Activated CD8-positive, alpha-beta T cell treated with anti-CD3 and anti-CD28 coated beads for 36 hours (primary cell): Measurements from ENCODE around the gene SCFD2. TPM values are rescaled to one million over a fixed set of nuclear protein-coding genes. Genes with fewer than 3 reads are reported as not detected.

ENCODE experiments used
- ATAC-seq: fragments of 200-7000 bp; cut with Tn5 transposase; one replicate; pipeline ENCODE4 v1.10.0; 2021; ENCODE audit warnings: mild to moderate bottlenecking, moderate library complexity
- CTCF ChIA-PET: fragments of 350-600 bp; sonication (Branson Sonifier 250); formaldehyde crosslinking; loops from one replicate; lab custom pipeline; 2021; ENCODE audit warnings: antibody characterized with exemption; lab: Charles Lee
- POLR2A ChIA-PET: fragments of 350-600 bp; sonication (Branson Sonifier 250); formaldehyde crosslinking; loops from one replicate; lab custom pipeline; 2021; ENCODE audit warnings: antibody characterized with exemption; lab: Charles Lee
- DNase-seq: peaks from one replicate; pipeline ENCODE4 v3.0.0-alpha.2; 2020
- H3K27ac Mint-ChIP-seq: one replicate; pipeline ENCODE4 v1.8.0; 2021; ENCODE audit warnings: mild to moderate bottlenecking, mixed read lengths
- H3K27me3 Mint-ChIP-seq: one replicate; pipeline ENCODE4 v1.8.0; 2021; ENCODE audit warnings: mixed read lengths
- H3K36me3 Mint-ChIP-seq: one replicate; pipeline ENCODE4 v1.8.0; 2021; ENCODE audit warnings: low read depth, mixed read lengths
- H3K4me1 Mint-ChIP-seq: one replicate; pipeline ENCODE4 v1.8.0; 2021; ENCODE audit warnings: low read depth, mixed read lengths
- H3K4me3 Mint-ChIP-seq: one replicate; pipeline ENCODE4 v1.8.0; 2021; ENCODE audit warnings: mild to moderate bottlenecking, moderate library complexity, mixed read lengths
- H3K9me3 Mint-ChIP-seq: one replicate; pipeline ENCODE4 v1.8.0; 2021; ENCODE audit warnings: mixed read lengths
- intact Hi-C: fragments of 100-400 bp; cut with micrococcal nuclease; formaldehyde crosslinking; loops from one replicate; pipeline ENCODE4 v1.10.0; 2022
- total RNA-seq, 2 experiments: library from RNA; stranded (reverse); gene quantifications; one replicate each; pipeline ENCODE4 v1.2.3, GENCODE V29; 2021
- TF ChIP-seq, protein P1 (sequence below): fragments of 200-600 bp; IDR thresholded peaks from one replicate; pipeline ENCODE4 v1.8.0; 2022; ENCODE audit warnings: antibody characterized with exemption, mild to moderate bottlenecking

Gene SCFD2
- total RNA-seq, 2 experiments from 2014 or later: 21.4 to 22.1 TPM

DNA sequence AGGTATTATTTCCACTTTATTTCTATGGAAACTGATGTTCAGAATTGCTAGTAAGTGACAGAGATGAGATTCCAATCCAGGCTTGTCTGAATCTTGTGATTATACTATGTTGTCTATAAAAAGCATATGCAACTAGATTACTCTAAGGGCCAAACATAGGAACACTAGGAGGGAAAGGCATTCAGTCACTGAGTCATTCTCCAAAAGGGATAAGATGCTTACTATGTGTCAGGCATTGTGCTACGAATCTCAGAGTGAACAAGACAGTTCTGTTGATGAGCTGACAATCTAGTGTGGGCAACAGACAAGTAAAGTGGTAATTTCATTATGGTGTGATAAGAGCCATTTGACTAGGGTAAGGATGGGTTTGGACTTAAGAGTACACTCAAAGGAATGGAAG is 426.5 kb downstream of the SCFD2 start:
- intact Hi-C loops: no loop called here
- ATAC-seq (no peak), DNase-seq (no peak)
- CTCF ChIA-PET: no interaction called here
- Mint-ChIP-seq H3K4me1 (no peaks in the 10 kb centered on the region), H3K4me3 (no peak overlapping the region), H3K9me3 (no peaks in the 10 kb centered on the region), H3K27me3 (no peaks in the 10 kb centered on the region), H3K27ac (no peak overlapping the region), H3K36me3 (peaks cover 8% of the 10 kb centered on the region)
- TF ChIP-seq, protein P1, sequence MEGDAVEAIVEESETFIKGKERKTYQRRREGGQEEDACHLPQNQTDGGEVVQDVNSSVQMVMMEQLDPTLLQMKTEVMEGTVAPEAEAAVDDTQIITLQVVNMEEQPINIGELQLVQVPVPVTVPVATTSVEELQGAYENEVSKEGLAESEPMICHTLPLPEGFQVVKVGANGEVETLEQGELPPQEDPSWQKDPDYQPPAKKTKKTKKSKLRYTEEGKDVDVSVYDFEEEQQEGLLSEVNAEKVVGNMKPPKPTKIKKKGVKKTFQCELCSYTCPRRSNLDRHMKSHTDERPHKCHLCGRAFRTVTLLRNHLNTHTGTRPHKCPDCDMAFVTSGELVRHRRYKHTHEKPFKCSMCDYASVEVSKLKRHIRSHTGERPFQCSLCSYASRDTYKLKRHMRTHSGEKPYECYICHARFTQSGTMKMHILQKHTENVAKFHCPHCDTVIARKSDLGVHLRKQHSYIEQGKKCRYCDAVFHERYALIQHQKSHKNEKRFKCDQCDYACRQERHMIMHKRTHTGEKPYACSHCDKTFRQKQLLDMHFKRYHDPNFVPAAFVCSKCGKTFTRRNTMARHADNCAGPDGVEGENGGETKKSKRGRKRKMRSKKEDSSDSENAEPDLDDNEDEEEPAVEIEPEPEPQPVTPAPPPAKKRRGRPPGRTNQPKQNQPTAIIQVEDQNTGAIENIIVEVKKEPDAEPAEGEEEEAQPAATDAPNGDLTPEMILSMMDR: no peak
- POLR2A ChIA-PET: no interaction called here

DNA sequence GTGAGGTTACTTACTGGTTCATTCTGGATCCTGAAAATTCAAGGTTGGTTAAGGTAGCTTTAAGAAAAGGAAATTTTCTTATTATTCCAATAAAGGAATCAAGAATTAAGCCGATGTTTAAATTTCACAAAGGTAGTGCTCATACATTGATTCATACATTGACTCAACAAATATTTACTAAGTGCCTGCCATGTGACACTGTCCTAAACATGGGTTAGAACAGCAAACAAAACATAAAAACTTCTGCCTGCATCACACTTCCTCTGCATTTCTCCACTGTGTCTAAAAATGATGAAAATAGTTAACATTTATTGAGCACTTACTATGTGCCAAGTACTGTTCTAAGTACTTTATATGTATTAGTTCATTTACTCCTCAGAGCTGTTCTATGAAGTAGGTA is 428.0 kb downstream of the SCFD2 start:
- ATAC-seq: no peak
- peaks cover 8% of the 10 kb centered on the region for H3K36me3 Mint-ChIP-seq
- no peaks in the 10 kb centered on the region for H3K27me3 Mint-ChIP-seq
- no peaks in the 10 kb centered on the region for H3K4me1 Mint-ChIP-seq
- H3K9me3 Mint-ChIP-seq: no peaks in the 10 kb centered on the region
- intact Hi-C loops: no loop called here
- ChIA-PET POLR2A (no interaction called here), CTCF (no interaction called here)
- DNase-seq: no peak
- no peak overlapping the region for H3K4me3 Mint-ChIP-seq
- H3K27ac Mint-ChIP-seq: no peak overlapping the region
- TF ChIP-seq, protein P1: no peak

DNA sequence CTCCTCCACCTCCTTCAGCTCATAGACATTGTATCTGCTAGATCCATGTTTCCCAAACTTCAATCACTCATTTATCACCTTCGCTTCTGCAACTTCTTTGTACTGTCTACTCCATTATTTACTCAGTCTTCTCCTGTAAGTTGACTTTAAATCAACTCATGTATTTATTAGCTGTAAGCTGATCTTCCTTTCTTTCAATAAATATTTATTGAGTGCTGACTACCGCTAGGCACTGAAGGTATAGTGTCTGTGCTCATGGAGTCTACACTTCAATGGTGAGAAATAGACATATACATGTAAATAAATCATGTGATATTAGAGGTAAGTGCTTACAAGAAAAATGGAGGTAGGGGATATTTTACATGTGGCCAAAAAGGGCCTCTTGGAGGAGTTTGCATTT is 429.1 kb downstream of the SCFD2 start:
- Mint-ChIP-seq H3K27me3 (no peaks in the 10 kb centered on the region), H3K4me1 (no peaks in the 10 kb centered on the region), H3K27ac (no peak overlapping the region), H3K4me3 (no peak overlapping the region), H3K36me3 (peaks cover 8% of the 10 kb centered on the region), H3K9me3 (no peaks in the 10 kb centered on the region)
- POLR2A ChIA-PET: no interaction called here
- no peak for ATAC-seq
- TF ChIP-seq, protein P1: no peak
- CTCF ChIA-PET: no interaction called here
- intact Hi-C loops: no loop called here
- no peak for DNase-seq

DNA sequence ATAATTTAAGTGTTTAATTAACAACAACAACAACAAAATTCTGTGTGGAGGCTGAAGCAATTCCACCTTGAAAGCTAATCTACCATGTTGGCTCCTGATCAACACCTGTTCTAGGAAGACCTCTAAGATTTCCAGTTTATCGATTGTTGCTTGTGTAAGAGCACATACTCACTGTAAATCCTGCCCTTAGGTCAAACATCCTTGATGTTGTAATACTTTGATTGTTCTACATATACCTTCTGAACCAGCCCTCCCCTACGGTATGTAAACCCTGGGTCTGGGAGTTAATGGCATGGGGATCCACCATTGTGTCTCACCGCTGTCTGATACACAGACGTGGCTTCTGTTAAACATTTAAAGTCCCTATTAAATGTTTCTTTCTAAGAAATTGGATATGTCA is 430.5 kb downstream of the SCFD2 start:
- CTCF ChIA-PET: no interaction called here
- no peak overlapping the region for H3K27ac Mint-ChIP-seq

DNA sequence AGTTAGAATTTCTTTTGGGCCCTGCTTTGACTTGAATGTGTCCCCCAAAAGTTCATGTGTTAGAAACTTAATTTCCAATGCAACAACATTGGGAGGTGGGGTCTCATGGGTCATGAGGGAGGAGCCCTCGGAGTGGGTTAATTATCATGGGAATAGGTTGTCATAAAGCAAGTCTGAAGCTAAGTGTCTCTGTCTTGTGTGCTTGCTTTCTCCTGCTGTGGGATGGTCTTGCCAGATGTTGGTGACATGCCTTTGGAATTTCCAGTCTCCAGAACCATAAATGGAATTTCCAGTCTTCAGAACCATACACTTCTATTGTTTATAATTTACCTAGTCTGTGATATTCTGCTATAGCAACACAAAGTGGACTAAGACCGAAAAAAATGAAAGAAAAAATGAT is 432.1 kb downstream of the SCFD2 start:
- ChIA-PET POLR2A (no interaction called here), CTCF (interaction anchor here (1.0 to 1.4 kb wide), 2 partner anchors 9 to 22 kb away, joined by 4 to 5 read pairs; no protein-coding TSS in a partner anchor)
- Mint-ChIP-seq H3K36me3 (peaks cover 8% of the 10 kb centered on the region), H3K27ac (no peak overlapping the region), H3K4me1 (no peaks in the 10 kb centered on the region), H3K4me3 (no peak overlapping the region), H3K9me3 (no peaks in the 10 kb centered on the region), H3K27me3 (no peaks in the 10 kb centered on the region)
- intact Hi-C loops: no loop called here
- no peak for ATAC-seq
- TF ChIP-seq, protein P1: no peak
- DNase-seq: no peak

More for the DNA sequence above, 430.5 kb downstream of the SCFD2 start:
- POLR2A ChIA-PET: no interaction called here
- Mint-ChIP-seq H3K36me3 (peaks cover 8% of the 10 kb centered on the region), H3K9me3 (no peaks in the 10 kb centered on the region), H3K4me3 (no peak overlapping the region), H3K27me3 (no peaks in the 10 kb centered on the region), H3K4me1 (no peaks in the 10 kb centered on the region)
- DNase-seq: no peak
- intact Hi-C loops: no loop called here
- TF ChIP-seq, protein P1: no peak
- ATAC-seq: no peak
